Colonic mucosa (tissue), 4 donors: ENCODE measurements around the gene FRYL. TPM values are rescaled to one million over a fixed set of nuclear protein-coding genes. Genes with fewer than 3 reads are reported as not detected.

Source experiments
- DNase-seq: peaks from one replicate; pipeline ENCODE4 v3.0.0-alpha.2; 2020
- H3K27ac ChIP-seq: fragments of 200-600 bp; one replicate; pipeline ENCODE4 v1.8.0; 2021
- H3K27me3 ChIP-seq: fragments of 200-600 bp; one replicate; pipeline ENCODE4 v1.8.0; 2021
- H3K36me3 ChIP-seq: fragments of 200-600 bp; one replicate; pipeline ENCODE4 v1.8.0; 2021
- H3K4me1 ChIP-seq: fragments of 200-600 bp; one replicate; pipeline ENCODE4 v1.8.0; 2021; ENCODE audit warnings: mild to moderate bottlenecking
- H3K4me3 ChIP-seq: fragments of 200-600 bp; one replicate; pipeline ENCODE4 v1.8.0; 2021
- H3K9ac ChIP-seq, 2 donors: one replicate each; pipeline ENCODE4 v1.7.0; 2013; ENCODE audit warnings: control low read depth in 2 of 2, low read depth in 2 of 2, low read length in 2 of 2
- H3K9me3 ChIP-seq: fragments of 200-600 bp; one replicate; pipeline ENCODE4 v1.8.0; 2021
- CTCF ChIP-seq: fragments of 200-600 bp; IDR thresholded peaks from one replicate; pipeline ENCODE4 v1.8.0; 2022; ENCODE audit warnings: antibody characterized with exemption, mild to moderate bottlenecking
- intact Hi-C: fragments of 100-400 bp; cut with DNase I; formaldehyde crosslinking; loops from one replicate; pipeline ENCODE4 v1.14.1; 2022
- total RNA-seq, 2 donors: library from RNA; stranded (reverse); fragmentation: NEBNext Ultra II Directional in 1 of 2; extraction: Animal tissue kit (Norgen Biotek cat#: 25700) in 1 of 2; gene quantifications; one replicate each; pipeline ENCODE4 v1.2.1, GENCODE V29; 2021
- donor health status: healthy.
- donor health status: DM: no; HTN: no; CAD: no.
- donor health status: DM: no; HTN: no; CAD: no.

The FRYL gene
- total RNA-seq, 2 donors from 2014 or later = 193 to 292 TPM

DNA sequence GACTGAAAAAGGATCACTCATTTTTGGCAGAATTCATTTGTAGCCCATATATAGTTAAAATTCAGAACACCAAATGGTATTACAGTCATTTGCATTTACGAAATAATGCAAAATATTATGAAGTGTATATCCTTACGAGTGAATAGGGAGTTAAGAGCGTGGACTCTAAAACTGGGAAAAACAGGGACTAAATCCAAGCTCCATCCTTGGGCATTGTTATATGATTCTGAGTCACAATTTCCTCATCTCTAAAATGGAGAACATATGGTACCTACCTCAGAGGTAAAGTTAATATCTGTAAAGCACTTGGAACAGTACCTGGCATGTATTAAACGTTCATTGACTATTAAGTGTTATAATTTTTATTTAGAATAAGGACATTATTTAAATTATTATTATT, 183.7 kb downstream of the FRYL start:
- Histone ChIP-seq H3K36me3 (no peaks in the 10 kb centered on the region), H3K27me3 (no peaks in the 10 kb centered on the region), H3K27ac (no peak overlapping the region), H3K9ac (no peak overlapping the region), H3K9me3 (no peaks in the 10 kb centered on the region), H3K4me3 (no peak overlapping the region), H3K4me1 (peaks cover 3% of the 10 kb centered on the region)
- no peak for TF ChIP-seq CTCF
- DNase-seq = no peak
- intact Hi-C loops = no loop called here

- Histone ChIP-seq H3K4me1 (peaks cover 4% of the 10 kb centered on the region), H3K9ac (no peak overlapping the region), H3K27me3 (no peaks in the 10 kb centered on the region), H3K4me3 (no peak overlapping the region), H3K36me3 (peaks cover 4% of the 10 kb centered on the region), H3K9me3 (no peaks in the 10 kb centered on the region), H3K27ac (no peak overlapping the region)
- no peak for DNase-seq
- TF ChIP-seq CTCF = no peak
- intact Hi-C loops = no loop called here
These were observed 185.9 kb downstream of the FRYL start for GRCh38 chr4:48594180-48594579.

- Histone ChIP-seq H3K36me3 (peaks cover 5% of the 10 kb centered on the region), H3K9me3 (no peaks in the 10 kb centered on the region), H3K4me3 (no peak overlapping the region), H3K27me3 (no peaks in the 10 kb centered on the region), H3K9ac (no peak overlapping the region), H3K4me1 (peaks cover 4% of the 10 kb centered on the region), H3K27ac (no peak overlapping the region)
- no peak for TF ChIP-seq CTCF
- intact Hi-C loops = no loop called here
- no peak for DNase-seq
These were observed 188.7 kb downstream of the FRYL start for GRCh38 chr4:48591372-48591771.

DNA sequence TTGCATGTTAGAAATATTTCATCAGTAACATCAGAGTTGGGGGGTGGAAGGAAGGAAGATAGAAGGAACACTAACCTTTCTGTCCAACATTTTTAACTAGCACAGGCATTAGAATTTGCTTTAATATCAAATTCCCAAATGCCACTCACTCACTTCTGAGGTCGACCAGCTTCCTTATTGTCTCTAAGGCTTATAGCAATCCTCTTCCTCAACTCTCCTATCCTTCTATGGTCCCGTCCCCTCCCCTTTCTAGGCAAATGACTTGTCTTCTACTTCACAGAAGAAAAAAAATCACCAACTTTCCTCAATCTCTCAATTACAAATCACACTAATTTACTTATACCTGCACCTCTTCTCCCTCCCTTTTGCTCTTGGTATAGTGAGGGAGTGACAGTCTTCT, 189.2 kb downstream of the FRYL start:
- H3K36me3 ChIP-seq = peaks cover 10% of the 10 kb centered on the region

DNA sequence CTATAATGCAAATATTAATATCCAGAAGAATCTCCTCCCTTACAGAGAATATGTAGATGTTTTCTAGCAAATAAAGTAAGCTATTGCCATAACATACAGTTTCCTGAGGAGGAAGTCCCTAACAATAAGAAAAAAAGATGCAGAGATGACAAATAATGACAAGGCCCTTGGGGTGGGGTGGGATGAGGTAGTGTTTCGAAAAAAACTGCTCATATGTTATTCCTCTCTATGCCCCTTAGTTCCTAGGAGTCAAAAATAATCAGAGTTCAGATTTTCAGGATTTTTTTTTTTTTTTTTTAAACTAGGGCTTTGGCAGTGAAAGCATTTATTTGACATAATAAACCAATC, 191.0 kb downstream of the FRYL start:
- H3K27me3 ChIP-seq = no peaks in the 10 kb centered on the region
- H3K9me3 ChIP-seq = no peaks in the 10 kb centered on the region
- intact Hi-C loops = no loop called here
- no peak overlapping the region for H3K9ac ChIP-seq
- no peak overlapping the region for H3K27ac ChIP-seq
- H3K36me3 ChIP-seq = peaks cover 16% of the 10 kb centered on the region
- H3K4me1 ChIP-seq = peaks cover 4% of the 10 kb centered on the region
- TF ChIP-seq CTCF = no peak
- H3K4me3 ChIP-seq = no peak overlapping the region
- no peak for DNase-seq

More for the DNA sequence above, 189.2 kb downstream of the FRYL start:
- no peak for TF ChIP-seq CTCF
- no peak for DNase-seq
- Histone ChIP-seq H3K9me3 (no peaks in the 10 kb centered on the region), H3K4me3 (no peak overlapping the region), H3K4me1 (peaks cover 4% of the 10 kb centered on the region), H3K27ac (no peak overlapping the region), H3K27me3 (no peaks in the 10 kb centered on the region), H3K9ac (no peak overlapping the region)
- intact Hi-C loops = no loop called here
